CD4-positive, CD25-positive, alpha-beta regulatory T cell (primary cell): ENCODE data around the gene MIEF1. TPM values are rescaled to one million over a fixed set of nuclear protein-coding genes. Genes with fewer than 3 reads are reported as not detected.

Source experiments
- ATAC-seq, 2 donors: fragments of 150-1000 bp; cut with Tn5 transposase; one replicate each; pipeline ENCODE4 v1.10.0; 2021; ENCODE audit warnings: low read depth in 2 of 2, moderate number of reproducible peaks in 2 of 2, moderate library complexity in 1 of 2
- DNase-seq, 3 donors: peaks; one replicate each; pipeline versions ENCODE4 v3.0.0 to v3.0.0-alpha.2; 2012 to 2022; ENCODE audit warnings: mixed read lengths in 1 of 3
- H3K27ac ChIP-seq: one replicate; pipeline ENCODE4 v1.7.0; 2013; ENCODE audit warnings: mild to moderate bottlenecking, low read length; ENCODE audit not compliant: insufficient read depth, poor library complexity, severe bottlenecking
- H3K27me3 ChIP-seq: one replicate; pipeline ENCODE4 v1.7.0; 2013; ENCODE audit warnings: low read length; ENCODE audit not compliant: control insufficient read depth, insufficient read depth
- H3K36me3 ChIP-seq: one replicate; pipeline ENCODE4 v1.7.0; 2013; ENCODE audit warnings: mild to moderate bottlenecking, low read length, moderate library complexity; ENCODE audit not compliant: control insufficient read depth, insufficient read depth
- H3K4me1 ChIP-seq: 2 replicates; pipeline ENCODE4 v1.7.0; 2013; ENCODE audit warnings: mild to moderate bottlenecking, low read length; ENCODE audit not compliant: insufficient read depth, control insufficient read depth, poor library complexity, severe bottlenecking
- H3K4me3 ChIP-seq: one replicate; pipeline ENCODE4 v1.7.0; 2013; ENCODE audit warnings: low read depth, mild to moderate bottlenecking, low read length, moderate library complexity
- H3K9me3 ChIP-seq, 2 experiments: 1 replicate in 1 of 2; 2 replicates in 1 of 2; pipeline ENCODE4 v1.7.0; 2013; ENCODE audit warnings: low read length in 2 of 2, mild to moderate bottlenecking in 1 of 2, moderate library complexity in 1 of 2; ENCODE audit not compliant: control insufficient read depth in 2 of 2
- H3K27ac Mint-ChIP-seq, 3 donors: one replicate each; pipeline ENCODE4 v1.8.0; 2020 to 2022; ENCODE audit warnings: mild to moderate bottlenecking in 3 of 3, mixed read lengths in 3 of 3, moderate library complexity in 2 of 3
- H3K27me3 Mint-ChIP-seq: one replicate; pipeline ENCODE4 v1.8.0; 2022; ENCODE audit warnings: mild to moderate bottlenecking, mixed read lengths
- H3K36me3 Mint-ChIP-seq: one replicate; pipeline ENCODE4 v1.8.0; 2020; ENCODE audit warnings: mixed read lengths
- H3K4me1 Mint-ChIP-seq, 4 donors: one replicate each; pipeline ENCODE4 v1.8.0; 2020 to 2022; ENCODE audit warnings: mixed read lengths in 4 of 4, mild to moderate bottlenecking in 1 of 4
- H3K4me3 Mint-ChIP-seq, 4 donors: one replicate each; pipeline ENCODE4 v1.8.0; 2020 to 2022; ENCODE audit warnings: mild to moderate bottlenecking in 4 of 4, mixed read lengths in 4 of 4, moderate library complexity in 3 of 4
- H3K9me3 Mint-ChIP-seq, 7 donors: one replicate each; pipeline ENCODE4 v1.8.0; 2020 to 2022; ENCODE audit warnings: mixed read lengths in 7 of 7, mild to moderate bottlenecking in 3 of 7, moderate library complexity in 2 of 7
- polyA plus RNA-seq, 4 donors: library from polyadenylated mRNA; unstranded; fragments of 300-500 nt; fragmentation: Illumina TruSeq; gene quantifications; one replicate each; pipeline ENCODE4 v1.2.3, GENCODE V29; 2021
- total RNA-seq: library from RNA; stranded (reverse); gene quantifications from one replicate; pipeline ENCODE4 v1.2.3, GENCODE V29; 2022

Gene MIEF1
- total and polyA plus RNA-seq, 5 donors from 2014 or later, result 16.0 to 39.8 (median 28.9) TPM

- Histone ChIP-seq H3K9me3 (no peaks in the 10 kb centered on the region), H3K27me3 (no peaks in the 10 kb centered on the region), H3K27ac (no peak overlapping the region), H3K4me3 (no peak overlapping the region), H3K4me1 (no peaks in the 10 kb centered on the region), H3K36me3 (no peaks in the 10 kb centered on the region)
- ATAC-seq, result peak; percentile 53 to 56
- peak in 2 of 3 donors; percentile 39 to 62 for DNase-seq
- Mint-ChIP-seq H3K4me1 (peaks cover 0 to 6% (median 4%) of the 10 kb centered on the region in 4 donors), H3K9me3 (peaks cover 0 to 2% (median 0%) of the 10 kb centered on the region in 7 donors), H3K4me3 (no peak overlapping the region), H3K27me3 (no peaks in the 10 kb centered on the region), H3K27ac (no peak overlapping the region), H3K36me3 (no peaks in the 10 kb centered on the region)
Measured at GRCh38 chr22:39496131-39496838, 5.8 kb upstream of the MIEF1 start.

DNA sequence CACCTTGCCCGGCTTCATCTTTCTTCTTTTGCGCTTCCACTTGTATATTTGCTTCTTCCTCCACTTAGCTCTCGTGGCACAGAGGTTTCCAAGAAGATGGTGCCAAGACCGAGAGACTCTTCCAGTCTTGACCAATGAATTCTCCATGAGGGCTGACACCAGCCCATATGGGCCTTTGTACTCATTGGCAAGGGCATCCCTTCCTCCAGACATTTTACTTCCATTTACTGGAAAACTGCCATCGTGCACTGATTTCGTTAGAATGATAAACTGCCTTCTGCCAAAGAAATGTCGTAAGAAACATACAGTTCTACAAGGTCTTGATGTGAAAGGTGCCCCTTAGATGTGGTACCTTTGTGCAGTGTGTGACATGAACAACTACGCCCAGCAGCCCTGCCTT is 4.7 kb upstream of the MIEF1 start:
- ATAC-seq, result no peak
- Mint-ChIP-seq H3K4me3 (no peak overlapping the region), H3K4me1 (peaks cover 0 to 15% (median 10%) of the 10 kb centered on the region in 4 donors), H3K9me3 (peaks cover 0 to 2% (median 0%) of the 10 kb centered on the region in 7 donors), H3K27me3 (no peaks in the 10 kb centered on the region), H3K27ac (peak overlapping the region in 1 of 3 donors; percentile 33), H3K36me3 (no peaks in the 10 kb centered on the region)
- no peak overlapping the region for H3K27ac ChIP-seq
- H3K9me3 ChIP-seq, result no peaks in the 10 kb centered on the region
- H3K36me3 ChIP-seq, result no peaks in the 10 kb centered on the region
- no peak overlapping the region for H3K4me3 ChIP-seq
- no peak for DNase-seq
- no peaks in the 10 kb centered on the region for H3K27me3 ChIP-seq
- H3K4me1 ChIP-seq, result peaks cover 6% of the 10 kb centered on the region

DNA sequence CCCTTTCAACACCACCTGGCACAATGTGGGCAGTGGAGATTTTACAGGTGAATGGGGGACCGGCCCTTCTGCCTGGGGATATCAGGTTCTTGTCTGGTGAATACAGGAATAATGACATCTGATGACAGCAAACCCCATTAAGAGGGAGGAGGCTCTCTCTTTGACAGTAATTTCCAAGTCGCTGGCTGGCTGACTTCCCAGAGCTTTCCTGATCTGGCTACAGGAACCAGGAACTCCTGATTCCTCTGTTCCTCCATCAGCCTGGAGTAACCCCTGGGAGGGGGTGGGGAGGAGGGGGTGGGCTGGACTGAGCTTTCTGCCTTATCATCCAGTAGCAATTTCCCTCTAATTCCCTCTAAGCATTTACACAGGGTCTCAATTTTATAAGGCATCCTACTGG is 3.7 kb upstream of the MIEF1 start:
- DNase-seq, result no peak
- H3K36me3 Mint-ChIP-seq, result no peaks in the 10 kb centered on the region
- Histone ChIP-seq H3K36me3 (no peaks in the 10 kb centered on the region), H3K9me3 (no peaks in the 10 kb centered on the region), H3K4me3 (no peak overlapping the region), H3K4me1 (peaks cover 16% of the 10 kb centered on the region), H3K27me3 (no peaks in the 10 kb centered on the region), H3K27ac (no peak overlapping the region)
- peaks cover 0 to 23% (median 11%) of the 10 kb centered on the region in 4 donors for H3K4me1 Mint-ChIP-seq
- ATAC-seq, result no peak
- H3K27me3 Mint-ChIP-seq, result no peaks in the 10 kb centered on the region
- H3K9me3 Mint-ChIP-seq, result peaks cover 0 to 2% (median 0%) of the 10 kb centered on the region in 7 donors
- H3K4me3 Mint-ChIP-seq, result peak overlapping the region in 1 of 4 donors; percentile 44
- H3K27ac Mint-ChIP-seq, result no peak overlapping the region

- no peak for DNase-seq
- Mint-ChIP-seq H3K27ac (peak overlapping the region in 1 of 3 donors; percentile 84), H3K36me3 (no peaks in the 10 kb centered on the region), H3K4me3 (no peak overlapping the region), H3K9me3 (peaks cover 0 to 2% (median 0%) of the 10 kb centered on the region in 7 donors), H3K4me1 (peaks cover 0 to 27% (median 12%) of the 10 kb centered on the region in 4 donors), H3K27me3 (no peaks in the 10 kb centered on the region)
- H3K27ac ChIP-seq, result no peak overlapping the region
- H3K9me3 ChIP-seq, result no peaks in the 10 kb centered on the region
- no peak for ATAC-seq
- no peak overlapping the region for H3K4me3 ChIP-seq
- no peaks in the 10 kb centered on the region for H3K36me3 ChIP-seq
- H3K27me3 ChIP-seq, result no peaks in the 10 kb centered on the region
- H3K4me1 ChIP-seq, result peaks cover 20% of the 10 kb centered on the region
Measured at GRCh38 chr22:39498802-39499201, 3.3 kb upstream of the MIEF1 start.

- Histone ChIP-seq H3K4me3 (no peak overlapping the region), H3K4me1 (peaks cover 24% of the 10 kb centered on the region), H3K27ac (no peak overlapping the region), H3K9me3 (no peaks in the 10 kb centered on the region), H3K27me3 (no peaks in the 10 kb centered on the region), H3K36me3 (peaks cover 11% of the 10 kb centered on the region)
- no peak for ATAC-seq
- Mint-ChIP-seq H3K9me3 (peaks cover 0 to 2% (median 0%) of the 10 kb centered on the region in 7 donors), H3K4me3 (peak overlapping the region in 2 of 4 donors; percentile 81 to 82), H3K36me3 (peaks cover 5% of the 10 kb centered on the region), H3K4me1 (peaks cover 0 to 35% (median 15%) of the 10 kb centered on the region in 4 donors), H3K27ac (no peak overlapping the region), H3K27me3 (no peaks in the 10 kb centered on the region)
- no peak for DNase-seq
Measured at GRCh38 chr22:39500101-39500500, 2.0 kb upstream of the MIEF1 start.

GRCh38 chr22:39501644-39502108 is 414 bp upstream of the MIEF1 start:
- Mint-ChIP-seq H3K9me3 (peaks cover 0 to 2% (median 0%) of the 10 kb centered on the region in 7 donors), H3K4me3 (peak overlapping the region; percentile 88 to 99 (median 96)), H3K27me3 (no peaks in the 10 kb centered on the region), H3K4me1 (peaks cover 0 to 44% (median 29%) of the 10 kb centered on the region in 4 donors), H3K27ac (peak overlapping the region; percentile 91 to 99 (median 96)), H3K36me3 (peaks cover 20% of the 10 kb centered on the region)
- H3K27ac ChIP-seq, result peak overlapping the region; percentile 71
- peaks cover 35% of the 10 kb centered on the region for H3K4me1 ChIP-seq
- no peaks in the 10 kb centered on the region for H3K9me3 ChIP-seq
- H3K36me3 ChIP-seq, result peaks cover 27% of the 10 kb centered on the region
- DNase-seq (no peak), ATAC-seq (no peak)
- H3K4me3 ChIP-seq, result no peak overlapping the region
- no peaks in the 10 kb centered on the region for H3K27me3 ChIP-seq

GRCh38 chr22:39502789-39503409 is 809 bp downstream of the MIEF1 start:
- Mint-ChIP-seq H3K4me1 (peaks cover 0 to 46% (median 31%) of the 10 kb centered on the region in 4 donors), H3K9me3 (peaks cover 0 to 2% (median 0%) of the 10 kb centered on the region in 7 donors)

More at GRCh38 chr22:39502789-39503409, 809 bp downstream of the MIEF1 start:
- Histone ChIP-seq H3K4me3 (peak overlapping the region; percentile 90), H3K27ac (peak overlapping the region; percentile 71), H3K9me3 (no peaks in the 10 kb centered on the region), H3K4me1 (peaks cover 35% of the 10 kb centered on the region), H3K36me3 (peaks cover 34% of the 10 kb centered on the region), H3K27me3 (no peaks in the 10 kb centered on the region)
- H3K36me3 Mint-ChIP-seq, result peaks cover 22% of the 10 kb centered on the region
- H3K27me3 Mint-ChIP-seq, result no peaks in the 10 kb centered on the region
- ATAC-seq (no peak), DNase-seq (no peak)
- H3K4me3 Mint-ChIP-seq, result peak overlapping the region; percentile 88 to 99 (median 96)
- H3K27ac Mint-ChIP-seq, result peak overlapping the region; percentile 26 to 91 (median 62)
